Measurements from ENCODE around the gene EMC1.

DNA sequence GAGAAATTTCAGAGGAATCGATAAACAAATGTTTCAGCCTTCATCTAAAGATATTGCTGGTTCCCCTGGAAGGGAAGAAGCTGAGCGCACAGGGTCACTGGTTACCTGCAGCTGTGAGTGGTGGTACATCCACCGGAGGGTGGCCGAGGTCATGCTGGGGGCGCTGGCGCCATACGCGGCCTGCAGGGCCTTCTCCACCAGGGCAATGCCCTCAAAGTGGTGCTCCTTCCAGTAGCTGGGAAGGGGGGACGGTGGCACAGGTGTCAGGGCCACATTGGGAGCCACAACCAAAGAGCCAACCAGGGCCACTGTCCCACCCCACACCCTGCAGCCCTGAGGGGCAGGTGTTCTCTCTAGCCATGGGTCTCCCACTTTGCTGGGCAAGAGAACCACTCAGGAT, 32.6 kb upstream of the EMC1 start:
- TF ChIP-seq, protein P1, sequence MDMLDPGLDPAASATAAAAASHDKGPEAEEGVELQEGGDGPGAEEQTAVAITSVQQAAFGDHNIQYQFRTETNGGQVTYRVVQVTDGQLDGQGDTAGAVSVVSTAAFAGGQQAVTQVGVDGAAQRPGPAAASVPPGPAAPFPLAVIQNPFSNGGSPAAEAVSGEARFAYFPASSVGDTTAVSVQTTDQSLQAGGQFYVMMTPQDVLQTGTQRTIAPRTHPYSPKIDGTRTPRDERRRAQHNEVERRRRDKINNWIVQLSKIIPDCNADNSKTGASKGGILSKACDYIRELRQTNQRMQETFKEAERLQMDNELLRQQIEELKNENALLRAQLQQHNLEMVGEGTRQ (IDR thresholded peaks at IDR 0.05; ENCODE audit: borderline replicate concordance, low read depth, low read length) = no peak
- TF ChIP-seq CTCF (IDR thresholded peaks at IDR 0.05) (no peak), RFX5 (IDR thresholded peaks at IDR 0.05; ENCODE audit: low read length) (no peak), FOXM1 (IDR thresholded peaks at IDR 0.05; ENCODE audit: low read depth) (no peak), SMC3 (IDR thresholded peaks at IDR 0.05; ENCODE audit: low read depth, low read length) (no peak)

All from SK-N-SH (cell line).